Gastroesophageal sphincter (tissue), 3 donors: ENCODE measurements around the gene NHERF2.

Source experiments
- CTCF ChIP-seq, 4 experiments: fragments of 200-600 bp in 2 of 4; fragments of 450-650 bp in 2 of 4; sonication (generic) in 1 of 4; IDR thresholded peaks; one replicate each; pipeline ENCODE4 v1.5.1; 2017 to 2019; ENCODE audit warnings: antibody characterized with exemption in 4 of 4, mild to moderate bottlenecking in 2 of 4, moderate library complexity in 2 of 4
- POLR2A ChIP-seq, 2 donors: fragments of 450-650 bp; IDR thresholded peaks; one replicate each; pipeline ENCODE4 v1.6.1; 2017; ENCODE audit warnings: antibody characterized with exemption in 2 of 2, mild to moderate bottlenecking in 2 of 2, moderate library complexity in 1 of 2
- POLR2AphosphoS5 ChIP-seq: sonication (generic); formaldehyde crosslinking; IDR thresholded peaks from one replicate; pipeline ENCODE4 v1.6.1; 2017; ENCODE audit warnings: antibody characterized with exemption

- TF ChIP-seq CTCF (IDR thresholded peaks at IDR 0.05) (no peak), POLR2A (IDR thresholded peaks at IDR 0.05) (no peak), POLR2AphosphoS5 (no peak)
These were observed 11.9 kb downstream of the NHERF2 start for GRCh38 chr16:2038382-2039231.
